HepG2 (cell line): ENCODE measurements around the gene DYNC2LI1. TPM values are rescaled to one million over a fixed set of nuclear protein-coding genes. Genes with fewer than 3 reads are reported as not detected.

Experiments used
- ATAC-seq: fragments of 200-7000 bp; cut with Tn5 transposase; 3 replicates; pipeline ENCODE4 v1.9.1; 2020; ENCODE audit warnings: mild to moderate bottlenecking, moderate library complexity
- BruUV-seq: library from RNA; stranded (reverse); fragments of 400-500 nt; replicated peaks from 2 replicates; lab custom pipeline; 2021; lab: Mats Ljungman, UMichigan
- CTCF ChIA-PET: fragments of 300-600 bp; formaldehyde crosslinking; extraction: SDS; loops from one replicate; lab custom pipeline; 2021; ENCODE audit warnings: low total read pairs, inconsistent platforms, low intra/inter-chr PET ratio; lab: Yijun Ruan, JAX
- POLR2A ChIA-PET: fragments of 350-600 bp; sonication (Branson Sonifier 250); formaldehyde crosslinking; loops from one replicate; lab custom pipeline; 2020; ENCODE audit warnings: antibody characterized with exemption, inconsistent platforms; lab: Yijun Ruan, JAX
- DNase-seq: peaks from one replicate; pipeline ENCODE4 v3.0.0-alpha.2; 2015; ENCODE audit warnings: low spot score
- FAIRE-seq: peaks from 3 replicates; lab custom pipeline; 2011; peaks lifted over from hg19 to GRCh38; lab: Jason Lieb, UNC
- H2AFZ ChIP-seq: one replicate; pipeline ENCODE4 v1.6.1; 2011; ENCODE audit warnings: low read length, inconsistent platforms
- H3K27ac ChIP-seq: fragments of 300-600 bp; 3 replicates; pipeline ENCODE4 v1.8.0; 2011; ENCODE audit warnings: mixed run types, mild to moderate bottlenecking, mixed read lengths, low read length, inconsistent platforms; ENCODE audit not compliant: insufficient read depth; ENCODE audit errors: extremely low read length
- H3K27me3 ChIP-seq, 2 experiments: fragments of 200-600 bp in 1 of 2; 2 replicates in 1 of 2; 3 replicates in 1 of 2; pipeline versions ENCODE4 v1.6.0 to v1.8.0; 2011; ENCODE audit warnings: low read length in 2 of 2, mild to moderate bottlenecking in 2 of 2, moderate library complexity in 2 of 2, inconsistent platforms in 1 of 2; ENCODE audit not compliant: insufficient read depth in 2 of 2, control insufficient read depth in 1 of 2
- H3K36me3 ChIP-seq, 2 experiments: fragments of 200-600 bp in 1 of 2; replicated peaks in 1 of 2; 2 replicates in 1 of 2; 3 replicates in 1 of 2; pipeline versions ENCODE4 v1.5.1 to v1.8.0; 2011; ENCODE audit warnings: low read length in 2 of 2, inconsistent platforms in 1 of 2; ENCODE audit not compliant: insufficient read depth in 2 of 2, control insufficient read depth in 1 of 2
- H3K4me1 ChIP-seq: 2 replicates; pipeline ENCODE4 v1.5.1; 2012; ENCODE audit warnings: low read length, inconsistent platforms; ENCODE audit not compliant: insufficient read depth
- H3K4me2 ChIP-seq: 2 replicates; pipeline ENCODE4 v1.6.0; 2011; ENCODE audit warnings: low read depth, low read length, inconsistent platforms
- H3K4me3 ChIP-seq, 3 experiments: fragments of 200-600 bp in 1 of 3; sonication (generic), shearing (Covaris generic) in 1 of 3; replicated peaks in 1 of 3; 2 replicates each; pipeline ENCODE4 v1.5.1; 2011 to 2016; ENCODE audit warnings: low read length in 3 of 3, inconsistent platforms in 2 of 3, low read depth in 2 of 3, mild to moderate bottlenecking in 2 of 3, control low read depth in 1 of 3, mixed read lengths in 1 of 3; ENCODE audit not compliant: insufficient read depth in 1 of 3
- H3K79me2 ChIP-seq: one replicate; pipeline ENCODE4 v1.6.1; 2011; ENCODE audit warnings: low read length, inconsistent platforms; ENCODE audit not compliant: insufficient read depth
- H3K9ac ChIP-seq: 2 replicates; pipeline ENCODE4 v1.6.0; 2011; ENCODE audit warnings: mild to moderate bottlenecking, low read depth, low read length, inconsistent platforms; ENCODE audit not compliant: insufficient read depth
- H3K9me3 ChIP-seq: 2 replicates; pipeline ENCODE4 v1.5.1; 2012; ENCODE audit warnings: mild to moderate bottlenecking, low read length
- H4K20me1 ChIP-seq: 2 replicates; pipeline ENCODE4 v1.6.0; 2011; ENCODE audit warnings: inconsistent platforms, mild to moderate bottlenecking, low read length, moderate library complexity; ENCODE audit not compliant: insufficient read depth
- DNMT1 ChIP-seq: sonication (generic); formaldehyde crosslinking; IDR thresholded peaks from 2 replicates; pipeline ENCODE4 v1.5.1; 2020; ENCODE audit warnings: mild to moderate bottlenecking, missing genetic modification reagents
- EP300 ChIP-seq, 3 experiments: sonication (generic) in 1 of 3; formaldehyde crosslinking in 1 of 3; IDR thresholded peaks; 2 replicates each; pipeline versions ENCODE4 v1.5.1 to v1.6.1; 2011 to 2020; ENCODE audit warnings: low read depth in 2 of 3, low read length in 2 of 3, borderline replicate concordance in 1 of 3, improper control_type of control experiment in 1 of 3, mild to moderate bottlenecking in 1 of 3, missing genetic modification reagents in 1 of 3, moderate library complexity in 1 of 3
- GPN1 ChIP-seq: sonication (generic); formaldehyde crosslinking; IDR thresholded peaks from 2 replicates; pipeline ENCODE4 v1.5.1; 2020; ENCODE audit warnings: missing genetic modification reagents, borderline replicate concordance
- HMGA1 ChIP-seq: sonication (generic); formaldehyde crosslinking; conservative IDR thresholded peaks from 2 replicates; pipeline ENCODE4 v1.4.0; 2020; ENCODE audit warnings: missing genetic modification reagents
- HNF4A ChIP-seq: sonication (generic); formaldehyde crosslinking; IDR thresholded peaks from 2 replicates; pipeline ENCODE4 v1.4.0; 2020; ENCODE audit warnings: missing genetic modification reagents
- HNRNPL ChIP-seq: fragments of 200-400 bp; formaldehyde crosslinking; IDR thresholded peaks from 2 replicates; pipeline ENCODE4 v1.6.1; 2017; ENCODE audit warnings: mild to moderate bottlenecking, low read depth, low read length
- KDM5A ChIP-seq: fragments of 200-600 bp; sonication (generic); IDR thresholded peaks from 2 replicates; pipeline ENCODE4 v1.7.0; 2018; ENCODE audit warnings: antibody characterized with exemption, mild to moderate bottlenecking, low read length, borderline replicate concordance
- NAIF1 ChIP-seq: sonication (generic); formaldehyde crosslinking; IDR thresholded peaks from 2 replicates; pipeline ENCODE4 v1.5.0; 2020; ENCODE audit warnings: mild to moderate bottlenecking, missing genetic modification reagents, borderline replicate concordance
- NFE2 ChIP-seq: sonication (generic); formaldehyde crosslinking; IDR thresholded peaks from 2 replicates; pipeline ENCODE4 v1.4.0; 2020; ENCODE audit warnings: missing genetic modification reagents
- ZMYM4 ChIP-seq: sonication (generic); formaldehyde crosslinking; IDR thresholded peaks from 2 replicates; pipeline ENCODE4 v1.8.1; 2023; ENCODE audit warnings: mild to moderate bottlenecking, missing genetic modification reagents
- ZNF225 ChIP-seq: sonication (generic); formaldehyde crosslinking; IDR thresholded peaks from 2 replicates; pipeline ENCODE4 v1.4.0; 2020; ENCODE audit warnings: mild to moderate bottlenecking, missing genetic modification reagents
- ZNF3 ChIP-seq: IDR thresholded peaks from 2 replicates; pipeline ENCODE4 v1.7.0; 2017; ENCODE audit warnings: inconsistent platforms
- ZNF547 ChIP-seq: sonication (generic); formaldehyde crosslinking; IDR thresholded peaks from 2 replicates; pipeline ENCODE4 v1.5.1; 2020; ENCODE audit warnings: mild to moderate bottlenecking, missing genetic modification reagents
- ZSCAN20 ChIP-seq: sonication (generic); formaldehyde crosslinking; IDR thresholded peaks from 2 replicates; pipeline ENCODE4 v1.4.0; 2020; ENCODE audit warnings: missing genetic modification reagents, mild to moderate bottlenecking, borderline replicate concordance
- ZSCAN9 ChIP-seq: IDR thresholded peaks from 2 replicates; pipeline ENCODE4 v1.6.1; 2016; ENCODE audit warnings: borderline replicate concordance
- WGBS: methylation state at CpG from one replicate; pipeline ENCODE4 v1.1.6; 2017; ENCODE audit warnings: low lambda C conversion rate; 5-methylcytosine and 5-hydroxymethylcytosine counted together
- in situ Hi-C: cut with HindIII; loops from 2 replicates; pipeline ENCODE4 v1.10.0; 2017; ENCODE audit warnings: low pct_unique_long_range_greater_than_20kb; ENCODE audit not compliant: extremely low pct_ligation_motif_present
- intact Hi-C: fragments of 100-400 bp; cut with micrococcal nuclease; formaldehyde crosslinking; loops from one replicate; pipeline ENCODE4 v1.10.0; 2022; ENCODE audit not compliant: unreplicated experiment
- polyA plus RNA-seq, 8 experiments: library from polyadenylated mRNA; depleted of rRNA in 3 of 8; stranded (reverse) in 7 of 8; unstranded in 1 of 8; fragments of >200 nt; fragmentation: Illumina TruSeq in 4 of 8; extraction: Trizol in 4 of 8; gene quantifications; 2 replicates each; pipeline versions ENCODE4 v1.2.1 to v1.2.3, GENCODE V29; 2011 to 2016; ENCODE audit warnings: low read depth in 4 of 8, missing spikeins in 1 of 8, mixed read lengths in 1 of 8; ENCODE audit not compliant: insufficient read depth in 1 of 8
- total RNA-seq, 5 experiments: library from RNA; depleted of rRNA; stranded (reverse); fragments of >200 nt; fragmentation: Illumina TruSeq; extraction: Trizol; gene quantifications; 2 replicates each; pipeline ENCODE4 v1.2.3, GENCODE V29; 2016; ENCODE audit warnings: low read depth in 1 of 5
- TF ChIP-seq, protein P1 (sequence below): sonication (generic); formaldehyde crosslinking; IDR thresholded peaks from 2 replicates; pipeline ENCODE4 v1.4.0; 2020; ENCODE audit warnings: missing genetic modification reagents; ENCODE audit errors: not compliant biosample characterization
- TF ChIP-seq, protein P2 (sequence below): conservative IDR thresholded peaks from 2 replicates; pipeline ENCODE4 v1.6.1; 2018; ENCODE audit warnings: missing genetic modification reagents
- TF ChIP-seq, protein P3 (sequence below), 2 experiments: fragments of 450-650 bp in 1 of 2; sonication (generic) in 1 of 2; formaldehyde crosslinking; IDR thresholded peaks; 2 replicates each; pipeline versions ENCODE4 v1.5.0 to v1.8.0; 2020 to 2022; ENCODE audit warnings: mild to moderate bottlenecking in 1 of 2, missing genetic modification reagents in 1 of 2
- TF ChIP-seq, protein P4 (sequence below): IDR thresholded peaks from 2 replicates; pipeline ENCODE4 v1.6.1; 2016; ENCODE audit warnings: mild to moderate bottlenecking

Gene DYNC2LI1
- total and polyA plus RNA-seq, 2 of the 13 experiments (the other 11 are each of a cell fraction or from before 2014, with no cell fraction given) = 16.9 to 23.2 TPM

DNA sequence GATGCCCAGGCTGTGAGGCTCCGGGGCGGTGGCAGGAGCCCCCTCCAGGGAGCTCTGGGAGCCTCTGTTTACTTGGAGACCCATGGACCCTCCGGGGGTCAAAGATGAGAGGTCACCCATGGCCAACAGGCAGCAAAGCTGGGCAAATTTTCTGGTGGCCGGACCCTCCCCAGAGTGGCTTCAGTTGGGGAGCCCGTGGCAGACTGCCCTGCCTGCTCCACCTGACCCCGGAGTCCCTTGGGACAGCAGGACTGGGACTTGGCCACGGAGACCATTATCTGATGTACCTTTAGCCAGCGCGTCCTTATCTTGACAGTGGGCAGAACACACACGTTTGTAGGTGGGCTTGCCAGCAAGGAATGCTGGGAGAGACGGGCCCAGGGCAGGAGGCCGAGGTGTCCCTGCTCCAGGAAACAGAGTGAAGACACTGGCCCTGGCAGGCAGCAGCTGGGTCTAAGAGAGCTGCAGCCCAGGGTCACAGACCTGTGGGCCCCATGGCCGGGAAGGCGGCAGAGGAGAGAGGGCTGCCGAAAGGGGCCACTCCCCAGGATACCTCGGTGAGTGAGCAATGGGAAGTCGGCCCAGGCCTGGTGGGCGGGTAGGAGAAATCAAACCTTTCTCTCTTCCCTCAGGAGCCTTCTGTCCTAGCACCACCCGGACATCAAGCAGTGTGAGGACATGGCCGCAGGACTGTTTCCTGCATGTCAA, 64.9 kb downstream of the DYNC2LI1 start, which contains the start of the genes ABCG5 and ABCG8:
TSS of gene ABCG5 (minus strand) at position 280 of the 708 bp plus-strand sequence. CDS start at position 120, 160 bp downstream.
TSS of gene ABCG8 (plus strand) at position 412 of the 708 bp plus-strand sequence. CDS start at position 495, 83 bp downstream.
- FAIRE-seq = no peak
- DNase-seq = peak; percentile 82
- intact Hi-C loops (loop anchor here (2.0 kb wide), 1 partner anchor 30 kb away; no protein-coding TSS in a partner anchor), in situ Hi-C loops (no loop called here)
- Histone ChIP-seq H3K4me2 (peak within 1 kb of the TSS; percentile 89), H3K9ac (peak within 1 kb of the TSS; percentile 79), H3K4me1 (peaks cover 57% of the 10 kb centered on the region), H3K4me3 (peak within 1 kb of the TSS; percentile 64 to 82 (median 79)), H2AFZ (peak within 1 kb of the TSS; percentile 38), H3K9me3 (no peaks in the 10 kb centered on the region), H4K20me1 (no peaks in the 10 kb centered on the region), H3K36me3 (peaks cover 2 to 19% of the 10 kb centered on the region in 2 experiments; a peak in 3 of 5 replicates), H3K27ac (peak within 1 kb of the TSS; percentile 78), H3K79me2 (peaks cover 34% of the 10 kb centered on the region), H3K27me3 (no peaks in the 10 kb centered on the region)
- ChIA-PET CTCF (no interaction called here), POLR2A (interaction anchor here (0.9 to 2.9 kb wide), 7 partner anchors 13 to 67 kb away, joined by 3 to 9 read pairs (median 3); partner anchors contain the start of gene DYNC2LI1)
- peak; percentile 87 for ATAC-seq
- WGBS = 5% methylated on average over 18 of the region's 20 CpGs
- no TSS peak for BruUV-seq
- TF ChIP-seq NAIF1 (CRISPR knock-in tag) (no peak), ZNF547 (CRISPR knock-in tag) (peak; percentile 59; the same call in 1 of the 2 replicates), GPN1 (CRISPR knock-in tag) (no peak; the same call in 1 of the 2 replicates), EP300 (IDR thresholded peaks at IDR 0.05; ENCODE audit: low read depth in 2 of 2, low read length in 2 of 2) (no peak; a peak in 1 of 4 replicates), EP300 (CRISPR knock-in tag; IDR thresholded peaks at IDR 0.05; ENCODE audit: borderline replicate concordance) (no peak), HMGA1 (no peak), HNRNPL (no peak), ZNF3 (no peak), ZNF225 (CRISPR knock-in tag) (no peak), DNMT1 (CRISPR knock-in tag) (no peak; the same call in 1 of the 2 replicates), KDM5A (peak; percentile 74; the same call in 1 of the 2 replicates), ZSCAN20 (CRISPR knock-in tag) (no peak), NFE2 (no peak; the same call in 1 of the 2 replicates), ZSCAN9 (CRISPR knock-in tag) (peak; percentile 53; the same call in 1 of the 2 replicates), ZMYM4 (peak; percentile 47; the same call in 1 of the 2 replicates), HNF4A (CRISPR knock-in tag) (peak; percentile 72)
- TF ChIP-seq, protein P1, sequence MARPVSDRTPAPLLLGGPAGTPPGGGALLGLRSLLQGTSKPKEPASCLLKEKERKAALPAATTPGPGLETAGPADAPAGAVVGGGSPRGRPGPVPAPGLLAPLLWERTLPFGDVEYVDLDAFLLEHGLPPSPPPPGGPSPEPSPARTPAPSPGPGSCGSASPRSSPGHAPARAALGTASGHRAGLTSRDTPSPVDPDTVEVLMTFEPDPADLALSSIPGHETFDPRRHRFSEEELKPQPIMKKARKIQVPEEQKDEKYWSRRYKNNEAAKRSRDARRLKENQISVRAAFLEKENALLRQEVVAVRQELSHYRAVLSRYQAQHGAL (CRISPR knock-in tag) = peak; percentile 40
- TF ChIP-seq, protein P2, sequence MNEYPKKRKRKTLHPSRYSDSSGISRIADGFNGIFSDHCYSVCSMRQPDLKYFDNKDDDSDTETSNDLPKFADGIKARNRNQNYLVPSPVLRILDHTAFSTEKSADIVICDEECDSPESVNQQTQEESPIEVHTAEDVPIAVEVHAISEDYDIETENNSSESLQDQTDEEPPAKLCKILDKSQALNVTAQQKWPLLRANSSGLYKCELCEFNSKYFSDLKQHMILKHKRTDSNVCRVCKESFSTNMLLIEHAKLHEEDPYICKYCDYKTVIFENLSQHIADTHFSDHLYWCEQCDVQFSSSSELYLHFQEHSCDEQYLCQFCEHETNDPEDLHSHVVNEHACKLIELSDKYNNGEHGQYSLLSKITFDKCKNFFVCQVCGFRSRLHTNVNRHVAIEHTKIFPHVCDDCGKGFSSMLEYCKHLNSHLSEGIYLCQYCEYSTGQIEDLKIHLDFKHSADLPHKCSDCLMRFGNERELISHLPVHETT (CRISPR knock-in tag) = no peak
- TF ChIP-seq, protein P3, sequence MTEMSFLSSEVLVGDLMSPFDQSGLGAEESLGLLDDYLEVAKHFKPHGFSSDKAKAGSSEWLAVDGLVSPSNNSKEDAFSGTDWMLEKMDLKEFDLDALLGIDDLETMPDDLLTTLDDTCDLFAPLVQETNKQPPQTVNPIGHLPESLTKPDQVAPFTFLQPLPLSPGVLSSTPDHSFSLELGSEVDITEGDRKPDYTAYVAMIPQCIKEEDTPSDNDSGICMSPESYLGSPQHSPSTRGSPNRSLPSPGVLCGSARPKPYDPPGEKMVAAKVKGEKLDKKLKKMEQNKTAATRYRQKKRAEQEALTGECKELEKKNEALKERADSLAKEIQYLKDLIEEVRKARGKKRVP (CRISPR knock-in tag; IDR thresholded peaks at IDR 0.05) = no peak
- TF ChIP-seq, protein P4, sequence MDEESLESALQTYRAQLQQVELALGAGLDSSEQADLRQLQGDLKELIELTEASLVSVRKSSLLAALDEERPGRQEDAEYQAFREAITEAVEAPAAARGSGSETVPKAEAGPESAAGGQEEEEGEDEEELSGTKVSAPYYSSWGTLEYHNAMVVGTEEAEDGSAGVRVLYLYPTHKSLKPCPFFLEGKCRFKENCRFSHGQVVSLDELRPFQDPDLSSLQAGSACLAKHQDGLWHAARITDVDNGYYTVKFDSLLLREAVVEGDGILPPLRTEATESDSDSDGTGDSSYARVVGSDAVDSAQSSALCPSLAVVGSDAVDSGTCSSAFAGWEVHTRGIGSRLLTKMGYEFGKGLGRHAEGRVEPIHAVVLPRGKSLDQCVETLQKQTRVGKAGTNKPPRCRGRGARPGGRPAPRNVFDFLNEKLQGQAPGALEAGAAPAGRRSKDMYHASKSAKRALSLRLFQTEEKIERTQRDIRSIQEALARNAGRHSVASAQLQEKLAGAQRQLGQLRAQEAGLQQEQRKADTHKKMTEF (CRISPR knock-in tag) = no peak
